A549 (cell line): ENCODE measurements around the gene DDX47.

Experiments used
- EP300 ChIP-seq, 2 experiments: fragments of >200 bp; sonication (Bioruptor Twin); formaldehyde crosslinking; IDR thresholded peaks; 2 replicates in 1 of 2; 3 replicates in 1 of 2; pipeline ENCODE4 v1.6.1; 2016 to 2017
- HOXB13 ChIP-seq: fragments of 250-450 bp; sonication (Bioruptor Pico); IDR thresholded peaks from 2 replicates; pipeline ENCODE4 v1.5.0; 2020; ENCODE audit warnings: low read depth, mild to moderate bottlenecking, moderate library complexity
- POLR2A ChIP-seq: IDR thresholded peaks from 2 replicates; pipeline ENCODE4 v1.6.1; 2012; ENCODE audit warnings: mild to moderate bottlenecking, low read length
- RAD21 ChIP-seq, 2 experiments: fragments of >200 bp in 1 of 2; sonication (Bioruptor Twin) in 1 of 2; formaldehyde crosslinking in 1 of 2; IDR thresholded peaks in 1 of 2; conservative IDR thresholded peaks in 1 of 2; 2 replicates in 1 of 2; 3 replicates in 1 of 2; pipeline ENCODE4 v1.6.1; 2012 to 2018; ENCODE audit warnings: inconsistent platforms in 1 of 2
- TF ChIP-seq, protein P1 (sequence below): fragments of 250-450 bp; sonication (Bioruptor Pico); IDR thresholded peaks from 2 replicates; pipeline ENCODE4 v1.5.0; 2021; ENCODE audit warnings: mild to moderate bottlenecking, moderate library complexity, borderline replicate concordance
- TF ChIP-seq, protein P2 (sequence below): fragments of >200 bp; sonication (Bioruptor Twin); formaldehyde crosslinking; IDR thresholded peaks from 3 replicates; pipeline ENCODE4 v1.5.1; 2016
- TF ChIP-seq, protein P3 (sequence below): fragments of >200 bp; sonication (Bioruptor Twin); formaldehyde crosslinking; IDR thresholded peaks from 3 replicates; pipeline ENCODE4 v1.6.1; 2016

DNA sequence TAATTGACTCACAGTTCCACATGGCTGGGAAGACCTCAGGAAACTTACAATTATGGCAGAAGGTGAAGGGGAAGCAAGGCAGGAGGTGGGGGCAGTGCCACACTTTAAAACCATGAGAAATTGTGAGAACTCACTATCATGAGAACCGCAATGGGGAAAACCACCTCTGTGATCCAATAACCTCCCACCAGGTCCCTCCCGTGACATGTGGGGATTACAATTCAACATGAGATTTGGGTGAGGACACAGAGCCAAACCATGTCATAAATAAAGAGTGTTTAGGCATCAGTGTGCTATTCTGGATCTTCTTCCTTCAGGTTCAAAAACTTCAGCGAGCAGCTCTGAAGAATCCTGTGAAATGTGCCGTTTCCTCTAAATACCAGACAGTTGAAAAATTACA, 9.7 kb downstream of the DDX47 start:
- no peak for TF ChIP-seq HOXB13 (CRISPR knock-in tag)
- TF ChIP-seq, protein P1, sequence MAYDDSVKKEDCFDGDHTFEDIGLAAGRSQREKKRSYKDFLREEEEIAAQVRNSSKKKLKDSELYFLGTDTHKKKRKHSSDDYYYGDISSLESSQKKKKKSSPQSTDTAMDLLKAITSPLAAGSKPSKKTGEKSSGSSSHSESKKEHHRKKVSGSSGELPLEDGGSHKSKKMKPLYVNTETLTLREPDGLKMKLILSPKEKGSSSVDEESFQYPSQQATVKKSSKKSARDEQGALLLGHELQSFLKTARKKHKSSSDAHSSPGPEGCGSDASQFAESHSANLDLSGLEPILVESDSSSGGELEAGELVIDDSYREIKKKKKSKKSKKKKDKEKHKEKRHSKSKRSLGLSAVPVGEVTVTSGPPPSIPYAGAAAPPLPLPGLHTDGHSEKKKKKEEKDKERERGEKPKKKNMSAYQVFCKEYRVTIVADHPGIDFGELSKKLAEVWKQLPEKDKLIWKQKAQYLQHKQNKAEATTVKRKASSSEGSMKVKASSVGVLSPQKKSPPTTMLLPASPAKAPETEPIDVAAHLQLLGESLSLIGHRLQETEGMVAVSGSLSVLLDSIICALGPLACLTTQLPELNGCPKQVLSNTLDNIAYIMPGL (CRISPR knock-in tag), result no peak
- TF ChIP-seq RAD21 (conservative IDR thresholded peaks at IDR 0.05 in 1 of 2, IDR thresholded peaks at IDR 0.05 in 1 of 2), result no peak
- no peak for TF ChIP-seq EP300 (IDR thresholded peaks at IDR 0.05)
- TF ChIP-seq, protein P2, sequence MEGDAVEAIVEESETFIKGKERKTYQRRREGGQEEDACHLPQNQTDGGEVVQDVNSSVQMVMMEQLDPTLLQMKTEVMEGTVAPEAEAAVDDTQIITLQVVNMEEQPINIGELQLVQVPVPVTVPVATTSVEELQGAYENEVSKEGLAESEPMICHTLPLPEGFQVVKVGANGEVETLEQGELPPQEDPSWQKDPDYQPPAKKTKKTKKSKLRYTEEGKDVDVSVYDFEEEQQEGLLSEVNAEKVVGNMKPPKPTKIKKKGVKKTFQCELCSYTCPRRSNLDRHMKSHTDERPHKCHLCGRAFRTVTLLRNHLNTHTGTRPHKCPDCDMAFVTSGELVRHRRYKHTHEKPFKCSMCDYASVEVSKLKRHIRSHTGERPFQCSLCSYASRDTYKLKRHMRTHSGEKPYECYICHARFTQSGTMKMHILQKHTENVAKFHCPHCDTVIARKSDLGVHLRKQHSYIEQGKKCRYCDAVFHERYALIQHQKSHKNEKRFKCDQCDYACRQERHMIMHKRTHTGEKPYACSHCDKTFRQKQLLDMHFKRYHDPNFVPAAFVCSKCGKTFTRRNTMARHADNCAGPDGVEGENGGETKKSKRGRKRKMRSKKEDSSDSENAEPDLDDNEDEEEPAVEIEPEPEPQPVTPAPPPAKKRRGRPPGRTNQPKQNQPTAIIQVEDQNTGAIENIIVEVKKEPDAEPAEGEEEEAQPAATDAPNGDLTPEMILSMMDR, result no peak
- TF ChIP-seq, protein P3, sequence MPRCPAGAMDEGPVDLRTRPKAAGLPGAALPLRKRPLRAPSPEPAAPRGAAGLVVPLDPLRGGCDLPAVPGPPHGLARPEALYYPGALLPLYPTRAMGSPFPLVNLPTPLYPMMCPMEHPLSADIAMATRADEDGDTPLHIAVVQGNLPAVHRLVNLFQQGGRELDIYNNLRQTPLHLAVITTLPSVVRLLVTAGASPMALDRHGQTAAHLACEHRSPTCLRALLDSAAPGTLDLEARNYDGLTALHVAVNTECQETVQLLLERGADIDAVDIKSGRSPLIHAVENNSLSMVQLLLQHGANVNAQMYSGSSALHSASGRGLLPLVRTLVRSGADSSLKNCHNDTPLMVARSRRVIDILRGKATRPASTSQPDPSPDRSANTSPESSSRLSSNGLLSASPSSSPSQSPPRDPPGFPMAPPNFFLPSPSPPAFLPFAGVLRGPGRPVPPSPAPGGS, result no peak
- TF ChIP-seq POLR2A, result no peak
